GM18508 (cell line): ENCODE measurements around the gene SUGCT.
A peak's percentile ranks its signal among the peaks of the same experiment; 100 is the strongest.
"Not testable (repeated sequence)": the region's sequence is repeated elsewhere in the genome, so short reads cannot be mapped to it uniquely, and the experiment has no call there.

Source experiments
- ATAC-seq: cut with Tn5 transposase; IDR thresholded peaks from one replicate; pipeline ENCODE4 v1.9.1; 2021; ENCODE audit warnings: moderate number of reproducible peaks; ENCODE audit not compliant: insufficient read depth, unreplicated experiment

SUGCT gene

GRCh38 chr7:40595129-40595528 is 460.3 kb downstream of the SUGCT start:
- no peak for ATAC-seq

DNA sequence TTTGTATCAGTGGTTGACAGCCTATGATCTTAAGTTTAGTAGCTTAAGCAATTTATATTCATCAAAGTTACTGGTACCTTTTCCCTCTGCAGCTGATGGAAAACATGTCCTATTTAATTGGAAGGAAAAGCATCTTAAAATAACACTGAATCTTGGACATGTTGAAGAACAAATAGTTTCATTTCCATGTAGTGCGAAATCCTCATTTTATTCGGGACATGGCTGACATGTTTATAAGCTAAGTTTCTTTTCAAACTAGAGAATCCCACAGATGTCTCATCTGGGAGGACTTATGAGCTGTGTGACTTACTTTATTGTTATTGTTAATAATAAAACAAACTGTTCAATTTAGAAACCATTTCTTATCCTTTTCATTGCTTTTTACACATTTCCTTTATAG is 461.0 kb downstream of the SUGCT start:
- ATAC-seq: no peak

DNA sequence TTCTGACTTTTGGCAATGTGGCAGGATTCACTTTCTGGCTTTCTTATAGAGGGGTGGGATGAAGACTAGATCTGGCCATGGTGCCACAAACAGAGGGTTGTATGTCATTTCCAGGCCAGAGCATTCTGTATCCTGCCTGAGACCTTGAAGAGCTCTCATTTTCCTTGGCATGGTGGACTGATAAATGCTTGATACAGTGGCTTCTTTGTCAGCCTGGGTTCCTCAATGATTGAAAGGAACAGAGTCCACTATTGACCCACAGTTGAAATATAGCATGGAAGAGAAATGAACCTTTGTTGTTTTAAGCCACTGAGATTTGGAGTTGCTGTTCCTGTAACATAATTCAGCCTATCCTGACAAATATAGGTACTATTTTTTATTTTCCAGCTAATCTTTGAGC is 462.7 kb downstream of the SUGCT start:
- no peak for ATAC-seq

GRCh38 chr7:40598915-40599314 is 464.1 kb downstream of the SUGCT start:
- no peak for ATAC-seq

DNA sequence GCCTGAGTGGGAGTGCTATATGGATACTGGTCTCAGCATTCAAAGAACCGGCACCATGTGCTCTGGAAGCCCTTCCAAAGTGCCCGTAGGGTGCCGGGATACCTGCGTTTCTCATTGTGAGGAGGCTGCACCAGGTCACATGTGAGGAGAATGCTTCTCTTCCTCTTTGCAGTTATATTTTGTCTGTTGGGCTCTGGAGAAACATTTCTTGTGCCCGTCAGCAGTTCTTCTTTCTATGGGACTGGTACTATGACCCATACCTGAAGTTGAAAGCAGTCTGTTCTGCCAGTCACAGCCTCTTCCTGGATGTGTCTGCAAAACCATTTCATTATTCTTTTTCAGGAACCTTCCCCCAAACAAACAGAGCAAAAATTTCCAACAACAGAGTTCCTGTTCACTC is 465.0 kb downstream of the SUGCT start:
- no peak for ATAC-seq

DNA sequence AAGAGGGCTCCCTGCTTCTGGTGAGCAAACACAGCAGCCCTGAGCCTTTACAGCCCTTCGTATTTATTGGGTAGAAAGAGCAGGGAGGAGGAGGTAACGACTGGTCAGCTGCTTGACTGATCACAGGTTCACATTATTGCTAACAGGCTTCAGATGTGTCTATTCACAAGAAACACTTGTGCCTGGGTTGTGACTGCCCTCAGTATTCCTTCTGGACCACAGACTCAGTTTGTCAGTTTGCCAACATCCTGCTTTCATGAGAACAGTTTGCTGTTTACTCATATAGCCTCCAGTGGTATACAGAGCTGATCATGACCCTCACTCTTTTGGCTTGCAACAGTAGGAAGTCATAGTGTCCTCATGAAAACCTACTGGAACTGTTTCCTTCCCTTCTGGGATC is 467.5 kb downstream of the SUGCT start:
- not testable (repeated sequence) for ATAC-seq

DNA sequence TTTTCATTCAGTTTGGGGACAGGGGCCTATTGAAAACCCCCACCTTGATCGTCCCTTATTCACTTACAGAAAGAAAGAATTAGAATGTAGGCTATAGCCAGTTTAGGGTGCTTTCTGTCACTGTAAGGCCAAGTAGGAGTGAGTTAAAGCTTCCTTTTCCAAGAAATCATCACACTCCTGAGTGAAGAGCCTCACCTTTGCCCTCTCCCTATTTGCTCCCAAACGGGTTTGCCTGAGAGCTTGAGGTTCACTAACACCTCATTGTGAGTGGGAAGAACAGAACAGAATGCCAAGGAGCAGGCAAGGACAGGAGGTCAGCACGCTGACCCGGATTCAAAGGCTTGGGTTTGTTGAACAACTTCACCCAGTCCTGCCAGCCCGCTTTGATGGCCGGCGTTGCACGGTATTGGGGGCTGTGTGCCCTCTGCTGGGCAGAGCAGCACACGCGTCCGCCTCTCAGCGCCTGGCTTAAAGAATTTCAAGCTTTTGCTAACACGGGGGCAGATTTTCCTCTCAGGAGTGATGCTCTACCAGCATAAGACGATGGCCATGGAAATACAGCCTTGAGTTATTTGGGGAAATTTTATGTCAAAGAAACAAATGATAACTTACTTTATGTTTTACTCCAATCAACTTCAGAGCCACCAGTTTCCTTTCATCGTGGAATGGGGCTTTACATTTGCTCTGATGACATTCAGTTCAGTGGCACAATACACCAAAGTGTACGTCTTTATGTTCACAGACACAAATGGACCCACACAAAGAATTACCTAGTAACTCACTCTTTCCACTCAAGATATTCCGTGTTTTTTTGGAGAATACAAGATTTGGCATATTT is 470.0 kb downstream of the SUGCT start:
- peak; percentile 67 for ATAC-seq

DNA sequence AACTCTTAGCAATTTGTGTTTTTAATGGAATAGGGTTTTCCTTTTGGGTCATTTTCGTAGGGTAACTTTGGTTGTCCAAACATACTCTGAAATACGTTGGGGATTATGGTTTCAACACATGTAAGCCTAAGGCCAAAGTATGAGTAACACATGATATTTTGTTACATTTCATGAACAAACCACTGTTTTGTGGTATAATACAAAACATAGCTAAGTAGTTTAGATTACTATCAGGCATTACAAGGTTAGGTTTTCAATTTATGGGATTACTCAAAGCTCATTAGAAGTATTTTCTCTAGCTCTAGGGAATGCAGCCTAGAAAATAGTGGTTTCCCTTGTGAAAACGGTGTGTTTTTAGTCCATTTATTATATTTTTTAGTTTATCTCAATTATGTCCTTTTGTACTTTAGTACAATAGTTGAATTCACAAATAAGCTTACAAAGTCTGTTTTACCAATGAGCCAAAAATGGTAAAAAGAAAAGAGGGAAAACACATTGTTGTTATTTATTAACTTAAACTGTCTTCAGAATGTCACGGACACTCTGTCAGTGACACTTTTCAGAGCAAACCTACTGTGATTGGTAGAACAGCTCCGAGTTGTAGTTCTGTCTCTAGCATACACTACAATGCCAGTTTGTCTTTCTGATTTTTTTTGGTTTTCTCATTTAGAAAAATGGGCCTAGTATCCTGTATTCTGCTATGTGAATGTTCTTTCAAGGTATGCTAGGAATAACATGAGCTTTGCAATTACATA is 473.7 kb downstream of the SUGCT start:
- ATAC-seq: no peak

- ATAC-seq: no peak
Observed at GRCh38 chr7:40610461-40610860, 475.7 kb downstream of the SUGCT start.

DNA sequence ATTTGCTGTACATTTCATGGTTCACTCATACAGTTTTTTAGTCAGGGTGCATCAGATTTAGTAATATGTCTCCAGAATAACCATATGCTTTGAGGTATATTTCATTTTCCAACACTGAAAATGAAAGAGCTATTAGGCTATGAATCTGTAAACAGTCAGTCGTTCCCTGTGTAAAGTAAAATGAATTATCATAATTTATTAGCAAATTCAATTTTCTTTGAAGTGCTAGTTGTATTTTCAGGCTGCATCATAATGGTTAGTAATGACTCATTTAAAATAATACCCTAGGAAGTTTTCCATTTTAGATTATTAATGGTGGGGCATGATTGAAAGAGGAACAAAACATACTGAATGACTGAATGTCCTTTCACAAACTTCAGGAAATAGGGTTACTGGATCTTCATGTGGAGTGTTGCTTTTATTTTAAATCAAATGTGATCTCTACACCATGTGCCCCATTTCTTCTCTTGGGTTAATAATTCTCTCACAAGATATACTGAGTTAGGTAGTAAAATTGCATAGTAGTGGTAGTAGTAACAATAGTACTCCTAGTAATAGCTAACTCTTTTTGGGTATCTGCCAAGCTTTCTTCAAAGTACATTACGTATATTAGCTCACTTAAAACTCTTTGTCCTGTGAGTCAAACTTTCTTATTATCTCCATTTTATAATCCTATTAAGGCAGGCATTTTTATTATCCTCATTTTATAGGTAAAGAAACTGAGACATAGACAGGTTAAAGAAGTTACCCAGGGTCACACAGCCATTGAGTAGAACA is 476.5 kb downstream of the SUGCT start:
- no peak for ATAC-seq

DNA sequence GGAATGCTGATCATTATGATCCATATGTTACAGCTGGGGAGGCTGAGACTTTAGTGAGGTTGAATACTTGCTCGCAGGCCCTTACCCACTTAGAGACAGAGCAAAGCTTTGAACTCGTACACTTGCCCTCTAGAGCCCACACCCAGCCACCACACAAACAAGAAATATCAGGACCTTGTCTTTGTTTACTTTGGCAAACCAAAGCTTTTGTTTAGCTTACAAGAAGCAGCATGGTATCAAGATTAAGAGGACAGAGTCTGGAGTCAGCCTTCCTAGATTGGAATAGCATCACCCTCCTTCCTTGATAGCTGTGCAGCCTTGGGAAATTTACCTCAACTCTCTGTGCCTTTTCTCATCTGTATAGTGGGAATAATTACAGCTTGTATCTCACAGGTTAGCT is 477.5 kb downstream of the SUGCT start:
- no peak for ATAC-seq

GRCh38 chr7:40619647-40620046 is 484.8 kb downstream of the SUGCT start:
- no peak for ATAC-seq

DNA sequence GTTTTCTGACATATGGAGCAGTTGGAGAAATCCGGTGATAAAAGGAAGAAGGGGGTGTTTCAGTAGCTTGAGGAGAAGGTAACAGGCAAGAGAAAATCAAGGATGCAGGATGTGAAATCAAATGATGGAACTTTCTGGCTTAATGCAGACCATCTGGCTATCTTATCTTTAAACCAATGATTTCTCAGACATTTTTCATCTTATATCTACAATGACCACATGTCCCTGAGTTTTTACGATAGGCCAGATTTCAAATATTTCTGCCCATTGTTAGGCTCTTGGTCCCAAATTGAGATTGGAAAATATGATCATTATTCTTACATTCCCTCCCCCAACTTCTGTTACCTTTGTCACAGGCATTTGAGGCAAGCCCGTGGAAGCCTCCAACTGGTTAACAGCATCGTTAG is 486.8 kb downstream of the SUGCT start:
- ATAC-seq: no peak

- no peak for ATAC-seq
Observed at GRCh38 chr7:40622941-40623501, 488.2 kb downstream of the SUGCT start.

DNA sequence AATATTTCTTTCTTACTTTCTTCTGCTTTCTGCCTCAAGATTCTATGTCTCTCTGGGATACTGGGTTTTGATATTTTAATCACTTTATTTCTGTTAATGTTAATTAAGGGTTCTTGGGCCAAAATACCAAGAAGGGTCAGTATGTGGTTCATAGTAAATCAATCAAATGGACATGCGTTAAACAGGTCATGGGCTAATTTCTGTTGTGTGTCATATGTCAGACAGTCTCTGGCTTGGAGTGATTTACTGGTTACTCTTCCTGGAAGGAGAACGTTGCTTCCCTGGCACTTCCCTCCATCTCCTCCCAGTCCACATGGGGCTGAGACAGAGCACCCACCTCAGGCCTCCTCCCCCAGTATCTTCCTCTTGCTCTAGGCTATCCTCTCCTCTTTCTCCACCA is 489.1 kb downstream of the SUGCT start:
- no peak for ATAC-seq

GRCh38 chr7:40627361-40627760 is 492.6 kb downstream of the SUGCT start:
- not testable (repeated sequence) for ATAC-seq

- no peak for ATAC-seq
Observed at GRCh38 chr7:40629891-40630290, 495.1 kb downstream of the SUGCT start.

GRCh38 chr7:40634118-40634517 is 499.3 kb downstream of the SUGCT start:
- no peak for ATAC-seq

DNA sequence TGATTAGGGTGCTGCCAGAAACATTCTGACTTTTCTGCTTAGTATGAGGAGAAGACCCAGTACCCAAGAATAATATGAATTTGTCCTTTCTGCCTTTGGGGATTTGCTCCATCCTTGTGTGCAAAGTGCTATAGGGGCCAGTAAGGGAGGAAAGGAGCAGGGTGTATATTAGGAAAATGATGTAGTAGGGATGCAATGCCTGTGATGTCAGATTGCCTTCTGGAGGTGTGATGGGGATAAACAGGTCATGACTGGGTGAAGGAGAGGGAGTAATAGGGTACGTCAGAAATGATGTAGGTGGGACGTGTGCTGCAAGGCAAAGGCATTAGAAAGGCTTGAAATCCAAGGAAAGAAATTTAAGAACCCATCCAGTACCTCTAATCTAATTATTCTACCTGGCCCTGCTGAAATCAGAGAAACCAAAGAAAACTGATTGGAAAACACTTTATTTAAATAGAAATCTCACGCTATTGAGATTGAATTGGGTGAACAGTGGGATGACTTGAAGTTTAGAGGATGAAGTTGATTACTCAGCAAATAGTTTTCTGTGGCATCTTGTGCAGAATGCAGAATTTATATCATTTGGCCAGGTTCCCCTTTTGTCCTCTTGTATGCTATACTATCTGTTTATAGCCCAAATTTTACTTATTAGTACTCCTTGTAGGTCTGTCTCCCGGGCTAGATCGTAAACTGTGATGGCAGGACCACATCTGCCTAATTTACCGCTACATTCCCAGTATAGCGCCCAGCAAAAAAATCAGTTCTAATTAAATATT is 503.9 kb downstream of the SUGCT start:
- ATAC-seq: no peak

DNA sequence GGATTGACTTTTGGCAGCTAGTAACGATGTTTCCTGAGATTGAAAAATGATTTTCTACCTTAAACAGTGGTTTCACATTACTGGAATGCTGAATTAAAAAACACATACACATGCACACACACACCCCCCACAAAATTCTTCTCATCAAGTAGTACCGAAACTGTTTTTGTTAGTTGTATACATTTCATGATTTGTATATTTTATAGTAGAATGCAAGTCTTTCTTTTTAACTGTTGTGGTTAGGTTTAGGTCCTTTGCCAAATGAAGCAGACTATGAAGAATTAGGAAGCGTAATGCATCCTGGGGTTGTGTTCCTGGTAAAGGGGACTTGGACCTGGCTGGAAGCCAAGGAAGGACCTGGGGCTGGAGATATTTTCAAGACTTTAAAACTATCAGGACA is 505.8 kb downstream of the SUGCT start:
- no peak for ATAC-seq
